ENCODE data around the gene MEMO1.
"Not testable (repeated sequence)": the region's sequence is repeated elsewhere in the genome, so short reads cannot be mapped to it uniquely, and the experiment has no call there.

Gene MEMO1

DNA sequence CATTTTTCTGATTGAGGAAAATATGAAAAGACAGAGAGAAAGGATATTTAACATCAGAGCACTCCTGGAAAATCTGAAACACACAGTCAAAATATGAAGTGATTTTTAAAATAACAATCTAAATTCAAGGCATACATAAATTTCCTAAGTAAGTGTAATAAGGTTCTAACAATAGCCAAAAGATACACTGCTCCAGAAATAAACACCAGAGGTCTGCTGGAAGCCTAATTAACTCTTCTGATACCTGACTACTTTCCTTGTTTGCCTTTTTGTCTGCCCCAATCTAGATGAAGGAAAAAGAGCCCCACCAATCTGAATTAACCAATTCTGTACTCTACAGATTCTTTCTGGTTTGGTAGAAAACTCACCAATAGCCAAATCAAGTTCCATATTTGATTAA, 87.1 kb downstream of the MEMO1 start:
- no peak overlapping the region for H3K4me3 ChIP-seq (ENCODE audit: low read depth, low read length)
- TF ChIP-seq, protein P1, sequence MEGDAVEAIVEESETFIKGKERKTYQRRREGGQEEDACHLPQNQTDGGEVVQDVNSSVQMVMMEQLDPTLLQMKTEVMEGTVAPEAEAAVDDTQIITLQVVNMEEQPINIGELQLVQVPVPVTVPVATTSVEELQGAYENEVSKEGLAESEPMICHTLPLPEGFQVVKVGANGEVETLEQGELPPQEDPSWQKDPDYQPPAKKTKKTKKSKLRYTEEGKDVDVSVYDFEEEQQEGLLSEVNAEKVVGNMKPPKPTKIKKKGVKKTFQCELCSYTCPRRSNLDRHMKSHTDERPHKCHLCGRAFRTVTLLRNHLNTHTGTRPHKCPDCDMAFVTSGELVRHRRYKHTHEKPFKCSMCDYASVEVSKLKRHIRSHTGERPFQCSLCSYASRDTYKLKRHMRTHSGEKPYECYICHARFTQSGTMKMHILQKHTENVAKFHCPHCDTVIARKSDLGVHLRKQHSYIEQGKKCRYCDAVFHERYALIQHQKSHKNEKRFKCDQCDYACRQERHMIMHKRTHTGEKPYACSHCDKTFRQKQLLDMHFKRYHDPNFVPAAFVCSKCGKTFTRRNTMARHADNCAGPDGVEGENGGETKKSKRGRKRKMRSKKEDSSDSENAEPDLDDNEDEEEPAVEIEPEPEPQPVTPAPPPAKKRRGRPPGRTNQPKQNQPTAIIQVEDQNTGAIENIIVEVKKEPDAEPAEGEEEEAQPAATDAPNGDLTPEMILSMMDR (IDR thresholded peaks at IDR 0.05; ENCODE audit: low read depth, low read length, missing control alignments): no peak
- DNase-seq (ENCODE audit: low read depth): no peak

DNA sequence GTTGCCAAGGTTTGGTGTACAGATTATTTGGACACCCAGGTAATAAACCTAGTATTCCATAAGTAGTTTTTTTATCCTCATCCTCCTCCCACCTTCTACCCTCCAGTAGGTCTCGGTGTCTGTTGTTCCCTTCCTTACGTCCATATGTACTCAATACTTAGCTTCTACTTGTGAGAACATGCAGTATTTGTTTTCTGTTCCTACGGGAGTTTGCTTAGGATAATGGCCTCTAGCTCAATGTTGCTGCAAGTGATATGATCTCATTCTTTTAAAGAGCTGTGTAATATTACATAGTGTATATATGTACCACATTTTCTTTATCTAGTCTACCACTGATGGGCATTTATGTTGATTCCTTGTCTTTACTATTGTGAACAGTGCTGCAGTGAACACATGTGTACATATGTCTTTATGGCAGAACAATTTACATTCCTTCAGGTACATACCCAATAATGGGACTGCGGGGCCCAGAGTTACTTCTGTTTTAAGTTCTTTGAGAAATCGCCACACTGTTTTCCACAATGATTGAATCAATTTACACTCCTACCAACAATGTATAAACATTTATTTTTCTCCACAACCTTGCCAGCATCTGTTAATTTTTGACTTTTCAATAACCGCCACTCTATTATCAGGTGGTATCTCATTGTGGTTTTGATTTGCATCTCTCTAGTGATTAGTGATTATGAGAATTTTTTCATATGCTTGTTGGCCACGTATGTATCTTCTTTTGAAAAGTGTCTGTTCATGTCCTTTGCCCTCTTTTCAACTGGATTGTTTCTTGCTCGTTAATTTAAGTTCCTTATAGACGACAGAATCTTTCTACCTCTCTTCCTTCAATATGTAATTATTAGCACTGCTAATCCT, 88.0 kb downstream of the MEMO1 start:
- no peak for DNase-seq (ENCODE audit: low read depth)
- TF ChIP-seq, protein P1 (IDR thresholded peaks at IDR 0.05; ENCODE audit: low read depth, low read length, missing control alignments): no peak

DNA sequence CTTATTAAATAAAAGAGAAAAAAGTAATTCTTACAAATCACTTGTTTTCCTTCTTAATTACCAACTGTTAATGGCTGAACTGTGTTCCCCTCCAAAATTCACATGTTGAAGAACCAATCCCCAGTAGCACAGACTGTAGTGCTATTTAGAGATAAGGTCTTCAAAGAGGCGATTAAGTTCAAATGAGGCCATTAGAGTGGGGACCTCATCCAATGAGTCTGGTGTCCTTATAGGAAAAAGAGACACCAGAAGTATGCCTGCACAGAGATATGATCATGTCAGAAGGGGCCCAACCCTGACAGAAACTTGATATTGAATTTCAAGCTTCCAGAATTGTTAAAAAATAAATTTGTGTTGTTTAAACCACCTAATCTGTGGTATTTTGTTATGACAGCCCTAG, 89.8 kb downstream of the MEMO1 start:
- TF ChIP-seq, protein P1 (IDR thresholded peaks at IDR 0.05; ENCODE audit: low read depth, low read length, missing control alignments): no peak
- no peak overlapping the region for H3K4me3 ChIP-seq (ENCODE audit: low read depth, low read length)
- no peak for DNase-seq (ENCODE audit: low read depth)

More for the DNA sequence above, 88.0 kb downstream of the MEMO1 start:
- no peak overlapping the region for H3K4me3 ChIP-seq (ENCODE audit: low read depth, low read length)

DNA sequence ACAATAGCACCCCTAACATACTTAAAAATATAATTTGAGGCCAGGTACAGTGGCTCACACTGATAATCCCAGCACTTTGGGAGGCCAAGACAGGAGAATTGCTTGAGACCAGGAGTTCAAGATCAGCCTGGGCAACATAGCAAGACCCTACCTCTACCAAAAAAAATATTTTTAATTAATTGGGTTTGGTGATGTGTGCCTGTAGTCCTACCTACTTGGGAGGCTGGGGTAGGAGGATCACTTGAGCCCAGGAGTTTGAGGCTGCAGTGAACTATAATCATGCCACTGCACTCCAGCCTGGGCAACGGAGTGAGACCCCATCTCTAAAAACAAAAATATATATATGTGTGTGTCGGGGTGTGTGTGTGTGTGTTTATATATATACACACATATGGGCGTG, 91.3 kb downstream of the MEMO1 start:
- TF ChIP-seq, protein P1 (IDR thresholded peaks at IDR 0.05; ENCODE audit: low read depth, low read length, missing control alignments): no peak
- DNase-seq (ENCODE audit: low read depth): no peak
- H3K4me3 ChIP-seq (ENCODE audit: low read depth, low read length): no peak overlapping the region

DNA sequence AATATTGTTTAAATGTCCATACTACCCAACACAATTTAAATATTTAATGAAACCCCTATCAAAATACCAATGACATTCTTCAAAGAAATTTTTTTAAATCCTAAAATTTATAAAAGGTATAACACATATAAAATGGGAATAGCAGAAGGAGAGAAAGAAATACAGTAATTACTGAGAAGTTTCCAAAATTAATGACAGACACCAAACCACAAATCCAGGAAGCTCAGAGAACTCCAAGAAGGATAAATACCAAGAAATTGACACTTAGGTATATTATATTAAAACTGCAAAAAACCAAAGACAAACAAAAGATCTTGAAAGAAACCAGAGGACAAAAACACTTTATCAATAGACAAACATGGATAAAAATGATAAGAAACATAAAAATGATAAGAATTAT, 101.1 kb downstream of the MEMO1 start:
- no peak overlapping the region for H3K4me3 ChIP-seq (ENCODE audit: low read depth, low read length)
- TF ChIP-seq, protein P1 (IDR thresholded peaks at IDR 0.05; ENCODE audit: low read depth, low read length, missing control alignments): no peak
- no peak for DNase-seq (ENCODE audit: low read depth)

DNA sequence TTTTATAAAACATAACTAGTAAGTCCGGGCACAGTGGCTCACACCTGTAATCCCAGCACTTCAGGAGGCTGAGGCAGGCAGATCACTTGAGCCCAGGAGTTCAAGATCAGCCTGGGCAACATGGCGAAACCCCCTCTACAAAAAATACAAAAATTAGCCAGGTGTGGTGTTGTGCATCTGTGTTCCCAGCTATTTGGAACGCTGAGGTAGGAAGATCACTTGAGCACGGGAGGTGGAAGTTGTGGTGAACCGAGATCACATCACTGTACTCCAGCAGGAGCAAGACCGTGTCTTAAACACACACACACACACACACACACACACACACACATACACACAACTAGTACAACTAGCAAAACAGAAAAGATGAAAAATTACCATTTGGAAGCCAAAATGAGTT, 103.3 kb downstream of the MEMO1 start:
- not testable (repeated sequence) for H3K4me3 ChIP-seq (ENCODE audit: low read depth, low read length); DNase-seq (ENCODE audit: low read depth)

DNA sequence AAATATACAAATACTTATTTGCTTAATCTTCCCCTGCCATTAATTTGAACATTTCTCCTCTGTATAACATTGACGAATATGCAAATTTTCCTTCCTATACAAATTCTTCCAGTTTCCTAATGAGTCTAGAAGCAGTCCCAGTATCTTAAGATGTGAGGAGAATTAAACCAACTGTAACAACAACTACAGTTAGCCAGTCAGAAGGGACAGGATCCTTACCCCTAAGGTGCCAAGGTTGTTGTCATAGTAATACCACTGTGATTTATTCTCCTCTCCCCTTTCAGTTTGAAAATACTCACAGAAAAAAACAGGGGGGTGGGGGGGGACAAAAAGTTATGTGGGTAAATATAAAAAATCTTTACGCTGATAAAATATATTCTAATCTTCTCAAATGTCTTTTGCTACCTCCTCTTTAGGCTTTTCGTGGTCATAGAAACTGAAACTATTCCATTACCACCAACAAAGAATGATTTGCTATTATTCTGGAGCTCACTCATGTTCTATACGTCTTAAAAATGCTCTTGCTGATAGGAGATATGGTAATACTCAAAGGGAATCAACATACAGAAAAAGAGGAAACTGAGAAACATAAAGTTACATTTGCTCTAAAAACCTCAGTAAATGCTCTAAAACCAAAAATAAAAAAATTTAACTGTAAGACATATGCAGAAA, 107.6 kb downstream of the MEMO1 start:
- TF ChIP-seq, protein P1 (IDR thresholded peaks at IDR 0.05; ENCODE audit: low read depth, low read length, missing control alignments): no peak
- no peak for DNase-seq (ENCODE audit: low read depth)
- no peak overlapping the region for H3K4me3 ChIP-seq (ENCODE audit: low read depth, low read length)

Measured in GM12864 (cell line).